DOHH2 (cell line): ENCODE measurements around the gene MAGEA12.
"Not testable (repeated sequence)": the region's sequence is repeated elsewhere in the genome, so short reads cannot be mapped to it uniquely, and the experiment has no call there.

Experiments
- EZH2phosphoT487 ChIP-seq: fragments of 200-600 bp; sonication (generic); IDR thresholded peaks from 2 replicates; pipeline ENCODE4 v1.6.1; 2017; ENCODE audit warnings: borderline replicate concordance, mild to moderate bottlenecking, antibody characterized with exemption, low read length, moderate library complexity, mixed read lengths
- TF ChIP-seq, protein P1 (sequence below): fragments of 200-600 bp; sonication (generic); IDR thresholded peaks from one replicate; pipeline ENCODE4 v1.5.1; 2014; ENCODE audit warnings: antibody characterized with exemption, mild to moderate bottlenecking, low read depth, low read length; ENCODE audit not compliant: poor library complexity, severe bottlenecking

DNA sequence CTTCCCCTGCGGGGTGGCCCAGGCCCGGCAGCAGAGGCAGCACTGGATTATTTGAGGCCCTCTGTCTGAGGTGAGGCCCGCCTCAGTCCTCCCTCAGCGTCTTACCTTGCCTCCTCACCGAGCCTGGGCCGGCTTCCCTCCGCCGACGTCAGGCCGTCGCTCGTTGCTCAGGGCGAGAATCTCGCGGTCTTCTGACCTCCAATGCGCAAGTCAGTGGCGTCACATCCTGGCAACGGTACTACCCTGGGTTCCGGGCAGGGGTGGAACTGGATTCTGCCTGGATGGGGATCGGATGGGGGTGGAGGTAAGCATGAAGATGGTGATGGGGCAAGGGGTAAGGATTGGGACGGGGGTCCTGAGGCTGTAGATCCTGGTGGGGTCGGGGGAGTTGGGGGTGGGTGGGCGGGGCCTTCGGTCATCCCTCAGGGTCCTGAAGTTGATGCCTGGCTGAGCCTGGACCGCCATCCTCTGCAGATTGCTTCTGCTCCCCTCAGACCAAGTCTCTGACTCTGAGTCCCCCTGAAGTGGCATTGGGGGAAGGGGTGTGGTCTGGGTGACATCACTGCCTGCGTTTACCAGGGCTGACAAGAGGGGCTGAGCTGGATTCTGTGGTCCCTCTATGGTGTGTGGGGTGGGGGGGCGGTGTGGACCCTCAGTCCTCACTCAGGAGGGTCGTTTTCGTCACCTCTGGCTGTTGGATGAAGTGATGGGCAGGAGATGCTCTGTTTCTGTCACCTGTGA lies 36.2 kb downstream of the MAGEA12 start, which contains the start of gene MAGEA6:
- TF ChIP-seq, protein P1, sequence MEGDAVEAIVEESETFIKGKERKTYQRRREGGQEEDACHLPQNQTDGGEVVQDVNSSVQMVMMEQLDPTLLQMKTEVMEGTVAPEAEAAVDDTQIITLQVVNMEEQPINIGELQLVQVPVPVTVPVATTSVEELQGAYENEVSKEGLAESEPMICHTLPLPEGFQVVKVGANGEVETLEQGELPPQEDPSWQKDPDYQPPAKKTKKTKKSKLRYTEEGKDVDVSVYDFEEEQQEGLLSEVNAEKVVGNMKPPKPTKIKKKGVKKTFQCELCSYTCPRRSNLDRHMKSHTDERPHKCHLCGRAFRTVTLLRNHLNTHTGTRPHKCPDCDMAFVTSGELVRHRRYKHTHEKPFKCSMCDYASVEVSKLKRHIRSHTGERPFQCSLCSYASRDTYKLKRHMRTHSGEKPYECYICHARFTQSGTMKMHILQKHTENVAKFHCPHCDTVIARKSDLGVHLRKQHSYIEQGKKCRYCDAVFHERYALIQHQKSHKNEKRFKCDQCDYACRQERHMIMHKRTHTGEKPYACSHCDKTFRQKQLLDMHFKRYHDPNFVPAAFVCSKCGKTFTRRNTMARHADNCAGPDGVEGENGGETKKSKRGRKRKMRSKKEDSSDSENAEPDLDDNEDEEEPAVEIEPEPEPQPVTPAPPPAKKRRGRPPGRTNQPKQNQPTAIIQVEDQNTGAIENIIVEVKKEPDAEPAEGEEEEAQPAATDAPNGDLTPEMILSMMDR: not testable (repeated sequence)
- not testable (repeated sequence) for TF ChIP-seq EZH2phosphoT487
